SH-SY5Y (cell line): ENCODE results near the gene KCTD11.

ENCODE experiments used
- GATA2 ChIP-seq: IDR thresholded peaks from 2 replicates; pipeline ENCODE4 v1.6.1; 2011; ENCODE audit warnings: mild to moderate bottlenecking, low read depth, low read length
- GATA3 ChIP-seq: IDR thresholded peaks from 2 replicates; pipeline ENCODE4 v1.6.1; 2011; ENCODE audit warnings: low read depth, mild to moderate bottlenecking, low read length, moderate library complexity

- TF ChIP-seq GATA2 (no peak), GATA3 (no peak)
Observed at GRCh38 chr17:7327501-7327900, 24.5 kb upstream of the KCTD11 start.
